GM12801 (cell line): ENCODE measurements around the gene FH.

Experiments
- CTCF ChIP-seq: IDR thresholded peaks from one replicate; pipeline ENCODE4 v1.5.1; 2011; ENCODE audit warnings: control low read depth; ENCODE audit not compliant: insufficient read length; ENCODE audit errors: extremely low read depth

Gene FH

DNA sequence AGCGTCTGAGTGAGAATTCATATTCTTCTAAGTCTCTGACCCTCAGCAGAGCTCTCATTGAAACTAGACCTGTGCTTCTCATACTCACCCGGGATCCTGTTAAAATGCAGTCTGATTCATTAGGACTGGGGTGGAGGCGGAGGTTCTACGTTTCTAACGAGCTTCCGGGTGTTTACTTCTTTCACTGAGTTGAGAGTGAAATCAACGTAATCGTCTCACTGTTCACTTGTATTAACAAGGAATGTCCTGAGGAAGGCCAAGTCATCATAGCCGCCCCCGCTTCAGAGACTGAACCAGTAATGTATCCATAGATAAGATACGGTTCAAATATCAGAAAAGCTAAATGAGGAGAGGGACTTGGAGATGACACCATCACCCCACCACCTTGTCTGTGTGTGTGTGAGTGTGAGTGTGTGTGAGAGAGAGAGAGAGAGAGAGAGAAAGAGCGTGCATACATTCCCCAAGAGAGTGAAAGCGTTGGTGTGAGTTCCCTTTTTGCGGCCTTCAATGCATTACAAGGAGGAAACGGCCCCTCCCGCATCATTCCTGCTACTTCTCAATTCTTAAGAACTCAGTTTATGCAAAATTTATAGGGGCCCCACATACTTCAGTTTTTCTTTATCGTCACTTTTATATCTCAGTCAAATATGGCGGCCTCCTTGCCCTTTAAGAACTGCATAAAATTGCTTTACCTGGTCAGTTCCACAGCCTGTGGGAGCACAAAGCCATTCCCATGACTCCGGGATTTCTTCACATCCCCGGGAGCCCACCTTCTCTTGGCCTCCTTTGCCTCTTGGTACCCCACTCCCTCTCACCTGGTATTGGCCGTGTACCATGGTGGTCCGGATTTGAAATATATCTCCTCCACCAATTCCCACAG is 32.4 kb upstream of the FH start:
- TF ChIP-seq CTCF = no peak

- no peak for TF ChIP-seq CTCF
Measured at GRCh38 chr1:241550318-241550717, 30.8 kb upstream of the FH start.

DNA sequence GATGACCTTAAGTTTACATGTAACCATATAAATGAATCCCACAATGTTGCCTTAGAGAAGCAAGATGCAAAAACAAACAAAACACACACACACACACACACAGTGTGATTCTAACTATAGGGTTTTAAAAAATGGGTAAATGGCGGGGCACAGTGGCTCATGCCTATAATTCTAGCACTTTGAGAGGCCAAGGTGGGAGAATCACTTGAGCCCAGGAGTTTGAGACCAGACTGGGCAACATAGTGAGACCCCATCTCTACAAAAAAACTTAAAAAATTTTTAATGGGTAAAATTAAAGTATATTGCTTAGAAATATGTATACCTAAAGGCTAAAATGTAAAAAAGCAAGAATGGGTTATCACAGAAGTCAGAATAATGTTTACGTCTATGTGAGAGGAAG is 28.5 kb upstream of the FH start:
- TF ChIP-seq CTCF = no peak

DNA sequence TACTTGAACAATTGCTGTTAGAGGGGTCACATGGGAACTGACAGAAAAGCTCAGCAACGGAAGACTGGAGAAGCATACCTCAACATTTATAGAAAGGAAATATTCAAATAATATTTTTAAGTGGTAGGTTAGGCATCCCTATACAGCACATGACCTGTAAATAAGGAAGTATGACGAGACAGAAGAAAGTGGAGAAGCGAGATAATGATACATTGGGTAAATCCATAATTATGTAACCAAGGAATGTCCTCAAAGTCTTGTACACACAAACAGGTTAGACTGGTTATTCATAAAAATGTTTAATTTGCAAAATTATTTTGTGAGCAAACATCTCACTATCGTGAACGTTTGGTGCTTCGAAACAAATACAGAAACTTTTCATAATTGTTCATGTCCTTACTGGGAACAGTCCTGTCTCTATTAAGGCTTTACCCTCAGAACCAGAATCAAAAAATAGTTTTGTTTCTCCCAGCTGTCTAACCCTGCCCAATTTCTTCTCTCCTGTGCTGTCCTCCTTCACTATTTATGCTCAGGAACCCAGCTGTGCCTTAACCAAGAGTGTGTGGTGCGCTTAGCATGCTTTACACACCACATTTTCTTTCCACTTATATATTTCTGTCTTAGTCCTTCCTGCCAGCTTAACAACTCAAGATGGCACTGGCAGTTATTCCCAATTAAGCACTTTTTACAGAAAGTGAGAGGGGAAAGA is 22.8 kb upstream of the FH start:
- no peak for TF ChIP-seq CTCF

DNA sequence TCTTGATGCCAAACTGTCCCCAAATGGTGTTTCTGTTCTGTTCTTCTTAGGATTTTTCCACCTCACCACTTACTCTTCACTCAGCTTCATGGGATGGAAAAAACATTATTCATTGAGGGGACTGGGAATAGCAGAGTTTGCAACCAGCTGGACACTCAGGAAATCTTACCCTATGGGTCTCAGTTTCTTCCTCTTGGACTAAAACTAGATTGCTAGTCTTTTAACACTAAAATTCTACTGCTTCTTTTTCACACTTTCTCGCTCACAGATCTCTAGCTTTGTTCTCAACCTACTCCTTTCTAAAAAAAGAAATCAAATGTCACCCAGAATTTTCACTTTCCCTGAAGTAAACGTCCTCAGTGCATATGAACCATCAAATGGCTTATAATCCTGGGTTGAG is 17.4 kb upstream of the FH start:
- TF ChIP-seq CTCF = no peak

- TF ChIP-seq CTCF = no peak
Measured at GRCh38 chr1:241536304-241536703, 16.7 kb upstream of the FH start.

DNA sequence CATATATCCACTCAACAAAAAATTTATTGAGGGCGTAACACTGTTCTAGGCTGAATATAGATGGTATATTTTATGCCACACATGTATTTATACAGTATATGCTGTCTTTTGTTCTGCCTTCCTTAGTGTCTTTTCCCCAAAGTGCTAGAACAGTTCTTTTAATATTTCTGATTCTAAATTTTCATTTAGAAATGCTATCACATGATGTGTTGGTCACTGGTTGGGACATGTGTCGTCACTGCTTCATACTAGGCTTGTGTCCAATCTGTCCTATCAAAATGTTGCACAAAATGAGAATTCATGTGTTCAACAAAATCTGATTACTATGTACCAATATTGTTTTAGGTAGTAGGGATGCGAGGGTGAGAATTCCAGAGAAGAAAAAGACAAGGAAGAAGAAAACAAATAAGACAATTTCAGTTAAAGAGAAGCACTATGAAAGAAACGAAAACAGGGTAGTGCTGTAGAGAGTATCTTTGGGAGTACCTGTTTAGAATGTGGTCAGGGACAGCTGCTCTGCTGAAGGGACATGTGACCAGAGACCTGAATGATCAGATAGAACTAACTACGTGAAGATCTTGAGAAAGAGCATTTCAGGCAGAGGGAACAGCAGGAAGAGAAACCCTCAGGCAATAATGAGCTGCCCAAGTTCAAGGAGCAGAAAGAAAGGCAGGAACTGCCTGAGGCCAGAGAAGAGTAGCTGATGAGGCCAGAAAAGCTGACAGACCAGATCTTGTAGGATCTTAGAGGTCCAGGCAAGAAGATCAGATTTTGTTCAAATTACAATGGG is 14.0 kb upstream of the FH start:
- no peak for TF ChIP-seq CTCF
